ENCODE data around the gene ARHGEF5. TPM values are rescaled to one million over a fixed set of nuclear protein-coding genes. Genes with fewer than 3 reads are reported as not detected.

Gene ARHGEF5
- total and polyA plus RNA-seq, 8 donors = 13.0 to 37.1 (median 24.8) TPM

- no peak for DNase-seq
- intact Hi-C loops (cut with DNase I) = no loop called here
- no peaks in the 10 kb centered on the region for H3K9me3 ChIP-seq
- peaks cover 0 to 7% of the 10 kb centered on the region in 2 donors for H3K4me1 ChIP-seq
- TF ChIP-seq CTCF (IDR thresholded peaks at IDR 0.05) = no peak
- ATAC-seq = no peak
- H3K36me3 ChIP-seq = no peaks in the 10 kb centered on the region
- no peak overlapping the region for H3K27ac ChIP-seq
- no peak overlapping the region for H3K4me3 ChIP-seq
- no peaks in the 10 kb centered on the region for H3K27me3 ChIP-seq
These were observed 35.3 kb downstream of the ARHGEF5 start for GRCh38 chr7:144390481-144390880.

GRCh38 chr7:144391014-144391413, 35.8 kb downstream of the ARHGEF5 start:
- Histone ChIP-seq H3K27ac (no peak overlapping the region), H3K4me1 (peaks cover 0 to 7% of the 10 kb centered on the region in 2 donors), H3K4me3 (no peak overlapping the region), H3K36me3 (no peaks in the 10 kb centered on the region), H3K9me3 (no peaks in the 10 kb centered on the region), H3K27me3 (no peaks in the 10 kb centered on the region)
- DNase-seq (no peak), ATAC-seq (no peak)
- intact Hi-C loops (cut with DNase I) = no loop called here
- no peak for TF ChIP-seq CTCF (IDR thresholded peaks at IDR 0.05)

- ATAC-seq = peak; percentile 92
- peaks cover 0 to 7% of the 10 kb centered on the region in 2 donors for H3K4me1 ChIP-seq
- no peaks in the 10 kb centered on the region for H3K9me3 ChIP-seq
- intact Hi-C loops (cut with DNase I) = no loop called here
- no peaks in the 10 kb centered on the region for H3K36me3 ChIP-seq
- peak; percentile 51 to 59 for TF ChIP-seq CTCF (IDR thresholded peaks at IDR 0.05)
- peak in 2 of 4 donors; percentile 67 to 75 for DNase-seq
- H3K27ac ChIP-seq = no peak overlapping the region
- no peak overlapping the region for H3K4me3 ChIP-seq
- H3K27me3 ChIP-seq = no peaks in the 10 kb centered on the region
These were observed 36.6 kb downstream of the ARHGEF5 start for GRCh38 chr7:144391823-144392255.

GRCh38 chr7:144397086-144397485, 41.9 kb downstream of the ARHGEF5 start:
- DNase-seq = no peak
- intact Hi-C loops (cut with DNase I) = no loop called here
- Histone ChIP-seq H3K36me3 (no peaks in the 10 kb centered on the region), H3K9me3 (no peaks in the 10 kb centered on the region), H3K4me3 (no peak overlapping the region), H3K4me1 (no peaks in the 10 kb centered on the region), H3K27me3 (no peaks in the 10 kb centered on the region), H3K27ac (no peak overlapping the region)
- TF ChIP-seq CTCF (IDR thresholded peaks at IDR 0.05) = no peak
- no peak for ATAC-seq

GRCh38 chr7:144398291-144398690, 43.1 kb downstream of the ARHGEF5 start:
- no peaks in the 10 kb centered on the region for H3K4me1 ChIP-seq
- intact Hi-C loops (cut with DNase I) = no loop called here
- no peaks in the 10 kb centered on the region for H3K27me3 ChIP-seq
- H3K4me3 ChIP-seq = no peak overlapping the region
- ATAC-seq (no peak), DNase-seq (no peak)
- no peak for TF ChIP-seq CTCF (IDR thresholded peaks at IDR 0.05)
- no peaks in the 10 kb centered on the region for H3K36me3 ChIP-seq
- no peak overlapping the region for H3K27ac ChIP-seq
- H3K9me3 ChIP-seq = no peaks in the 10 kb centered on the region

All from left lung (tissue), 10 donors.